Type B pancreatic cell (in vitro differentiated cells): ENCODE results near the gene EDC3. TPM values are rescaled to one million over a fixed set of nuclear protein-coding genes. Genes with fewer than 3 reads are reported as not detected.

Source experiments
- DNase-seq: peaks from one replicate; pipeline ENCODE4 v3.0.0; 2021; ENCODE audit warnings: mixed read lengths; ENCODE audit not compliant: unreplicated experiment; ENCODE audit errors: extremely low spot score
- H3K27ac Mint-ChIP-seq: 2 replicates; pipeline ENCODE4 v1.8.0; 2021; ENCODE audit warnings: mild to moderate bottlenecking, mixed read lengths
- H3K27me3 Mint-ChIP-seq: 2 replicates; pipeline ENCODE4 v1.8.0; 2021; ENCODE audit warnings: mixed read lengths
- H3K36me3 Mint-ChIP-seq: 2 replicates; pipeline ENCODE4 v1.8.0; 2021; ENCODE audit warnings: mixed read lengths
- H3K4me1 Mint-ChIP-seq: one replicate; pipeline ENCODE4 v1.8.0; 2021; ENCODE audit warnings: mixed read lengths; ENCODE audit not compliant: unreplicated experiment
- H3K4me3 Mint-ChIP-seq: 2 replicates; pipeline ENCODE4 v1.8.0; 2021; ENCODE audit warnings: mild to moderate bottlenecking, mixed read lengths
- H3K9me3 Mint-ChIP-seq: 2 replicates; pipeline ENCODE4 v1.8.0; 2021; ENCODE audit warnings: mixed read lengths
- CTCF ChIP-seq: fragments of 200-600 bp; sonication (generic); conservative IDR thresholded peaks from 2 replicates; pipeline ENCODE4 v1.5.0; 2021; ENCODE audit warnings: antibody characterized with exemption, mild to moderate bottlenecking
- total RNA-seq: library from RNA; stranded (reverse); gene quantifications from 2 replicates; pipeline ENCODE4 v1.2.1, GENCODE V29; 2021; ENCODE audit warnings: low replicate concordance

The EDC3 gene
- total RNA-seq, 1 donor from 2014 or later: 72.3 TPM

GRCh38 chr15:74709011-74709410, 13.2 kb upstream of the EDC3 start:
- Mint-ChIP-seq H3K4me3 (no peak overlapping the region), H3K36me3 (no peaks in the 10 kb centered on the region), H3K9me3 (no peaks in the 10 kb centered on the region), H3K27me3 (peaks cover 29% of the 10 kb centered on the region), H3K27ac (no peak overlapping the region), H3K4me1 (no peaks in the 10 kb centered on the region)
- TF ChIP-seq CTCF: no peak
- no peak for DNase-seq

- no peaks in the 10 kb centered on the region for H3K9me3 Mint-ChIP-seq
- no peak for TF ChIP-seq CTCF
- H3K36me3 Mint-ChIP-seq: peaks cover 10% of the 10 kb centered on the region
- H3K27ac Mint-ChIP-seq: peak overlapping the region; percentile 99
- H3K4me1 Mint-ChIP-seq: peaks cover 28% of the 10 kb centered on the region
- peak overlapping the region; percentile 100 for H3K4me3 Mint-ChIP-seq
- no peak for DNase-seq
- H3K27me3 Mint-ChIP-seq: peaks cover 9% of the 10 kb centered on the region
Measured at GRCh38 chr15:74696808-74697207, 984 bp upstream of the EDC3 start.

- Mint-ChIP-seq H3K27me3 (peaks cover 4% of the 10 kb centered on the region), H3K4me1 (peaks cover 28% of the 10 kb centered on the region), H3K9me3 (no peaks in the 10 kb centered on the region), H3K4me3 (peak overlapping the region; percentile 100), H3K27ac (peak overlapping the region; percentile 99), H3K36me3 (peaks cover 10% of the 10 kb centered on the region)
- no peak for TF ChIP-seq CTCF
- no peak for DNase-seq
Measured at GRCh38 chr15:74696398-74696729, 540 bp upstream of the EDC3 start.

GRCh38 chr15:74692327-74692726, 3.5 kb downstream of the EDC3 start:
- peaks cover 15% of the 10 kb centered on the region for H3K36me3 Mint-ChIP-seq
- H3K27ac Mint-ChIP-seq: peak overlapping the region; percentile 7
- H3K4me1 Mint-ChIP-seq: peaks cover 28% of the 10 kb centered on the region
- no peak for DNase-seq
- no peaks in the 10 kb centered on the region for H3K9me3 Mint-ChIP-seq
- H3K4me3 Mint-ChIP-seq: peak overlapping the region; percentile 60
- H3K27me3 Mint-ChIP-seq: no peaks in the 10 kb centered on the region
- TF ChIP-seq CTCF: no peak

GRCh38 chr15:74683758-74684157, 12.1 kb downstream of the EDC3 start:
- no peaks in the 10 kb centered on the region for H3K4me1 Mint-ChIP-seq
- no peak for TF ChIP-seq CTCF
- H3K27me3 Mint-ChIP-seq: no peaks in the 10 kb centered on the region
- H3K27ac Mint-ChIP-seq: peak overlapping the region; percentile 11
- H3K4me3 Mint-ChIP-seq: no peak overlapping the region
- no peak for DNase-seq
- peaks cover 7% of the 10 kb centered on the region for H3K9me3 Mint-ChIP-seq
- peaks cover 30% of the 10 kb centered on the region for H3K36me3 Mint-ChIP-seq

- no peak for TF ChIP-seq CTCF
- peaks cover 30% of the 10 kb centered on the region for H3K36me3 Mint-ChIP-seq
- H3K4me1 Mint-ChIP-seq: peaks cover under 1% of the 10 kb centered on the region
- no peak for DNase-seq
- H3K4me3 Mint-ChIP-seq: no peak overlapping the region
- H3K27me3 Mint-ChIP-seq: no peaks in the 10 kb centered on the region
- H3K27ac Mint-ChIP-seq: no peak overlapping the region
- H3K9me3 Mint-ChIP-seq: peaks cover 7% of the 10 kb centered on the region
Measured at GRCh38 chr15:74682954-74683353, 12.9 kb downstream of the EDC3 start.
